PC-3 (cell line): ENCODE results near the gene UBASH3A. TPM values are rescaled to one million over a fixed set of nuclear protein-coding genes. Genes with fewer than 3 reads are reported as not detected.

Experiments
- ATAC-seq: fragments of 200-7000 bp; cut with Tn5 transposase; 2 replicates; pipeline ENCODE4 v1.9.1; 2020; ENCODE audit warnings: mild to moderate bottlenecking, moderate library complexity
- BruUV-seq: library from RNA; stranded (reverse); fragments of 400-500 nt; replicated peaks from 2 replicates; lab custom pipeline; 2021; lab: Mats Ljungman, UMichigan
- CTCF ChIA-PET: fragments of 300-600 bp; sonication (Branson Sonifier 250); formaldehyde crosslinking; loops from one replicate; lab custom pipeline; 2022; ENCODE audit warnings: antibody characterized with exemption; lab: Charles Lee
- POLR2A ChIA-PET: fragments of 300-600 bp; sonication (Branson Sonifier 250); formaldehyde crosslinking; loops from one replicate; lab custom pipeline; 2022; ENCODE audit warnings: antibody characterized with exemption; ENCODE audit not compliant: unreplicated experiment; lab: Charles Lee
- DNase-seq: peaks from one replicate; pipeline ENCODE4 v3.0.0-alpha.2; 2015
- H2AFZ ChIP-seq: fragments of 300-600 bp; sonication (generic); 2 replicates; pipeline ENCODE4 v1.6.0; 2016; ENCODE audit warnings: antibody characterized with exemption, low read length
- H3F3A ChIP-seq: fragments of 300-600 bp; sonication (generic); one replicate; pipeline ENCODE4 v1.6.0; 2017; ENCODE audit warnings: antibody characterized with exemption, low read length, control low read depth, mild to moderate bottlenecking; ENCODE audit not compliant: unreplicated experiment
- H3K27ac ChIP-seq: fragments of 300-600 bp; sonication (generic); 2 replicates; pipeline ENCODE4 v1.5.1; 2016; ENCODE audit warnings: mild to moderate bottlenecking, low read length
- H3K27me3 ChIP-seq: fragments of 300-600 bp; sonication (generic); 2 replicates; pipeline ENCODE4 v1.6.1; 2016; ENCODE audit warnings: low read length, mixed read lengths
- H3K36me3 ChIP-seq: fragments of 300-600 bp; sonication (generic); 2 replicates; pipeline ENCODE4 v1.6.1; 2016; ENCODE audit warnings: low read depth, mixed run types, low read length, mixed read lengths
- H3K4me1 ChIP-seq: fragments of 300-600 bp; sonication (generic); 2 replicates; pipeline ENCODE4 v1.5.1; 2016; ENCODE audit warnings: low read length; ENCODE audit not compliant: insufficient read depth
- H3K4me2 ChIP-seq: fragments of 300-600 bp; sonication (generic); 2 replicates; pipeline ENCODE4 v1.6.0; 2016; ENCODE audit warnings: low read length
- H3K4me3 ChIP-seq: fragments of 300-600 bp; sonication (generic); 2 replicates; pipeline ENCODE4 v1.5.1; 2016; ENCODE audit warnings: mild to moderate bottlenecking, low read length, mixed read lengths
- H3K79me2 ChIP-seq: fragments of 300-600 bp; sonication (generic); 2 replicates; pipeline ENCODE4 v1.6.1; 2017; ENCODE audit warnings: low read length, mixed read lengths
- H3K9ac ChIP-seq: fragments of 300-600 bp; sonication (generic); 2 replicates; pipeline ENCODE4 v1.6.0; 2016; ENCODE audit warnings: mild to moderate bottlenecking, low read length
- H3K9me2 ChIP-seq: fragments of 300-600 bp; sonication (generic); replicated peaks from 2 replicates; pipeline ENCODE4 v1.6.1; 2016; ENCODE audit warnings: mixed run types, low read length, mixed read lengths
- H3K9me3 ChIP-seq: fragments of 300-600 bp; sonication (generic); 2 replicates; pipeline ENCODE4 v1.6.1; 2016; ENCODE audit warnings: low read length, mixed read lengths
- H4K20me1 ChIP-seq: fragments of 300-600 bp; sonication (generic); 2 replicates; pipeline ENCODE4 v1.6.1; 2016; ENCODE audit warnings: low read length, mixed read lengths
- EZH2 ChIP-seq: fragments of 300-600 bp; sonication (generic); IDR thresholded peaks from one replicate; pipeline ENCODE4 v1.6.1; 2017; ENCODE audit warnings: antibody characterized with exemption, mild to moderate bottlenecking, low read length; ENCODE audit not compliant: unreplicated experiment
- EZH2phosphoT487 ChIP-seq: fragments of 300-600 bp; sonication (generic); IDR thresholded peaks from 2 replicates; pipeline ENCODE4 v1.6.1; 2018; ENCODE audit warnings: mild to moderate bottlenecking, antibody characterized with exemption, low read length, borderline replicate concordance
- intact Hi-C: fragments of 100-400 bp; cut with micrococcal nuclease; formaldehyde crosslinking; loops from 2 replicates; pipeline ENCODE4 v1.9.0; 2023
- total RNA-seq: library from RNA; depleted of rRNA; stranded (reverse); fragments of >200 nt; gene quantifications from 2 replicates; pipeline ENCODE4 v1.2.3, GENCODE V29; 2014
- TF ChIP-seq, protein P1 (sequence below): fragments of 300-600 bp; sonication (generic); conservative IDR thresholded peaks from 2 replicates; pipeline ENCODE4 v1.5.1; 2017; ENCODE audit warnings: antibody characterized with exemption, low read depth, mild to moderate bottlenecking, low read length

UBASH3A gene
- total RNA-seq, 1 experiment from 2014 or later = 1.0 TPM

DNA sequence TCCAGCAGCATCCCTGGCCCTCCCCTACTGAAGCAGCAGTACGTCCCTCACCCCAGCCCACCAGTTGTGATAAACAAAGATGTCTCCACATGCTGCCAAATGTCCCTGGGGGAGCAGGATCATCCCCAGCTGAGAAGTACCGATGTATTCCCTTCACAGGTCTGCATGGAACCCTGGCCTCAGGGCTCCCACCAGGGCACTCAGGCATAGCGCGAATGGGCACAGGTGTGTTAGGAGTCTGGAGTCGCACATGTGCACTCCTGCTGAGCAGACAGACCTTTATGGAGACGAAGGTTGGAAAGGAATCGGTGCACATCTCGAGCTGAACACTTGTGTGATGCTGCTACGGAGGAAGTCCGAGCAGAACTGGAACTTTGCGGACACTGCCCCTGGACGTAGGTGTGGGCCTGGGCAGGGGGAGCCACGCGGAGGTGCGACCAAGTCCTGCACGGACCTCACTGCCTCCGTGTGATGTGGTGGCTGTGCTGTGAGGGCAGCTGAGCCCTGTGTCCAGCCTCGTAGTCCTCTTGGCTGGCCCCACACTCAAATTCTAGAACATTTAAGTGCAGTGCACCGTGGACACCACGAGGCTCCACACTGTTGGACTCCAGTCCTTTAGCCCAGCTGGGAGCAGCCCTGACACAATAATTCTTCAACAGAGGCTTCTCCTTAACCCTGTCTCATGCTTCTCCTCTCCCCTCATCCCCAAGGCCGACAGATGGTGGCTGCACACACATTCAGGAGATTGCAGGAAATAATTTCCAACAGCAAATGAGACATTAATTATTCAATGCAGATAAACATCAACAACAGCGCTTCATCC, 48.9 kb downstream of the UBASH3A start:
- CTCF ChIA-PET = no interaction called here
- no TSS peak for BruUV-seq
- no peak for TF ChIP-seq EZH2
- no peak for TF ChIP-seq EZH2phosphoT487
- TF ChIP-seq, protein P1, sequence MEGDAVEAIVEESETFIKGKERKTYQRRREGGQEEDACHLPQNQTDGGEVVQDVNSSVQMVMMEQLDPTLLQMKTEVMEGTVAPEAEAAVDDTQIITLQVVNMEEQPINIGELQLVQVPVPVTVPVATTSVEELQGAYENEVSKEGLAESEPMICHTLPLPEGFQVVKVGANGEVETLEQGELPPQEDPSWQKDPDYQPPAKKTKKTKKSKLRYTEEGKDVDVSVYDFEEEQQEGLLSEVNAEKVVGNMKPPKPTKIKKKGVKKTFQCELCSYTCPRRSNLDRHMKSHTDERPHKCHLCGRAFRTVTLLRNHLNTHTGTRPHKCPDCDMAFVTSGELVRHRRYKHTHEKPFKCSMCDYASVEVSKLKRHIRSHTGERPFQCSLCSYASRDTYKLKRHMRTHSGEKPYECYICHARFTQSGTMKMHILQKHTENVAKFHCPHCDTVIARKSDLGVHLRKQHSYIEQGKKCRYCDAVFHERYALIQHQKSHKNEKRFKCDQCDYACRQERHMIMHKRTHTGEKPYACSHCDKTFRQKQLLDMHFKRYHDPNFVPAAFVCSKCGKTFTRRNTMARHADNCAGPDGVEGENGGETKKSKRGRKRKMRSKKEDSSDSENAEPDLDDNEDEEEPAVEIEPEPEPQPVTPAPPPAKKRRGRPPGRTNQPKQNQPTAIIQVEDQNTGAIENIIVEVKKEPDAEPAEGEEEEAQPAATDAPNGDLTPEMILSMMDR = no peak

DNA sequence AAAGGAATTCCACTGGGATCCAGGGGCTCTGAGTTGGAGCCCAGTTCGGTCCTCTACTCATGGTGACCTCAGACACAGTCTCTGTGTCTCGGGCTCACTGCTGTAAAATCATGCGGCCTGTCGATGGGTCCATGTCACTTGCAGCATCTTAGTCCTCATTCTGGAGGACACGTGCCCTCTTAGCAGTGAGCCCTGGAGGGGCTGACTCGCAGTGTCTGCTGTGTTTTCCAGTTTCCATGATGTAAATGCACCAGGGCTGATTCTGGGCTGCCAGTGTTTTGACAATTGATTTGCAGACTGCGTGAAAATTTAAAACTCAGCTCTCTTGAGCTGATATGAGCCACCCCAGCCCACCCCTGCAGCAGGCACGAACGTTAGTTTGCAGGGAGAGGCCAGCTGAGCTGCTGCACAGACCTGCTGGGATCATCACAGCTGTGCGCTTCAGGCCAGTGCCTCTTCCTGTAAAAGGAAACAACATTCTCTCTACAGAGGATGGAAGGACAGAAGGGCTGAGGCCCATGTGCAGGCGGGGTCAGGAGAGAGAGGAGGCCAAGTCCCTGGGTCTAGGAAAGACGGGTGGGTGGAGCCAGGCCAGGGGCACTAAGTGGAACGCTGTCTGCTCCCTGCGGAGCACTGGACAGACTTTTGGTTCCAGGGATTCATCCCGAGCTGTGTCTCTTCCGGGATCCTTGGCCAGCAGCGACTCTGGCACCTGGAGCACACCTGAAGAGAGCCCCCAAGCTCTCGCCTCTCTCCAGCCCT, 49.7 kb downstream of the UBASH3A start:
- Histone ChIP-seq H3K27ac (no peak overlapping the region), H3K79me2 (no peaks in the 10 kb centered on the region), H2AFZ (no peak overlapping the region), H3K9me2 (no peaks in the 10 kb centered on the region), H3K4me1 (peaks cover 3% of the 10 kb centered on the region), H3K4me3 (no peak overlapping the region), H3K27me3 (no peaks in the 10 kb centered on the region), H3K9me3 (no peaks in the 10 kb centered on the region), H3K9ac (no peak overlapping the region), H3K4me2 (no peak overlapping the region), H3F3A (no peaks in the 10 kb centered on the region), H3K36me3 (no peaks in the 10 kb centered on the region), H4K20me1 (no peaks in the 10 kb centered on the region)
- intact Hi-C loops = no loop called here
- ATAC-seq (no peak), DNase-seq (no peak)
- CTCF ChIA-PET = no interaction called here
- no TSS peak for BruUV-seq
- no peak for TF ChIP-seq EZH2
- TF ChIP-seq, protein P1 = no peak
- no peak for TF ChIP-seq EZH2phosphoT487
- POLR2A ChIA-PET = no interaction called here

More for the DNA sequence above, 48.9 kb downstream of the UBASH3A start:
- Histone ChIP-seq H3K4me3 (no peak overlapping the region), H3K9ac (no peak overlapping the region), H3F3A (no peaks in the 10 kb centered on the region), H4K20me1 (no peaks in the 10 kb centered on the region), H3K27me3 (no peaks in the 10 kb centered on the region), H3K27ac (no peak overlapping the region), H3K79me2 (no peaks in the 10 kb centered on the region), H3K36me3 (no peaks in the 10 kb centered on the region), H3K4me2 (no peak overlapping the region), H3K9me3 (no peaks in the 10 kb centered on the region), H3K4me1 (peaks cover 3% of the 10 kb centered on the region), H2AFZ (no peak overlapping the region), H3K9me2 (no peaks in the 10 kb centered on the region)
- ATAC-seq = no peak
- POLR2A ChIA-PET = no interaction called here
- DNase-seq = no peak
- intact Hi-C loops = no loop called here
